ENCODE data around the gene IL1RAPL2.
"Not testable (repeated sequence)": the region's sequence is repeated elsewhere in the genome, so short reads cannot be mapped to it uniquely, and the experiment has no call there.

IL1RAPL2 gene

DNA sequence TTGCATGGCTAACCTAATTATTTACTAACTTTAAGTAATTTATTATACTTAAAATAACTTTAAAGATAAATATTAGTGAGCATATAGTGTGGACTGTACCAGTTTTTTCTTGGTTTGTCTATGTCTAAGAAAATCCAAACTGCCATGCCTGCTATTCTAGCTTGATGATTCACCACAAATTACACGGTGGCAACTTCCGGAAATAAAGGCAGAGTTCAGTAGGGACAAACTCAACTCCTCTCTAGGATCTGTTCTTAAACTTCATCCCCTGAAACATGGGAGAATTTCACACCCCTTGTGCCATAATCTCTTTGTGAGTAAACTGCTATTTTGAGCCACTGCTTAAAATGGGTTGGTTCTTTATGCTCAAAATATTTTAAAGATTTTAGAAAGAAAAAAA is 1042.7 kb downstream of the IL1RAPL2 start:
- no peak for DNase-seq (ENCODE audit: low read depth, low spot score)

DNA sequence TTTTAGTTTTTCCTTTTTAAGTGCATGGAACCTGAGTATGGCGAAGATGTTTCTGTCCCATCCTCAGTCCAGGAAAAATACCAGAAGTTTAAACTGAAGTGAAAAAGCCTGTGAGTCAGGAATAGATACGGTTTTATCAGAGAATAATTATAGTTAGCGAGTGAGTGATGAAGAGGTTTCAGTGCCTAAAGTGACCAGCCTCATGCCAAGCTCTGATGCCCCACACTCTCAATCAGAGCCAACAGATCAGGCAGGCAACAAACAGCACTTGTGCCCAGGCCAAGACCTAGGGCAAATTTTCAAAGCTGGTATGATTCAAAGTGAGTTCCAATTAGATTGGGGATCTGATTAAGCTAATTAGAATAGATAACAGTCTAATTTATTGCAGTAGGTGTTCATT is 1043.5 kb downstream of the IL1RAPL2 start:
- no peak for DNase-seq (ENCODE audit: low read depth, low spot score)

DNA sequence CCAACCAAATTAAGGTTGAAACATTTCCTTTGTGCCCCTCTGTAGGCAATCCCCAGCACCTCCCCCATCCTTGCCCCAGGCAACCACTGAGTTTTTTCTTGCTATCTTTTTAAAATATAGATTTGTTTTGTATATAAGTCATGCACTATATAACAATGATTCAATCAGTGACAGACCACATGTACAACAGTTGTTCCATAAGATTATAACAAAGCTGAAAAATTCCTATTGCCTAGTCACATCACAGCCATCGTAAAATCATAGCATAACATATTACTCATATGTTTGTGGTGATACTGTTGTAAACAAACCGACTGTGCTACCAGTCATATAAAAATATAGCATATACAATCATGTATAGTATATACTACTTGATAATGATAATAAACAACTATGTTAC is 1044.4 kb downstream of the IL1RAPL2 start:
- DNase-seq (ENCODE audit: low read depth, low spot score) = no peak

DNA sequence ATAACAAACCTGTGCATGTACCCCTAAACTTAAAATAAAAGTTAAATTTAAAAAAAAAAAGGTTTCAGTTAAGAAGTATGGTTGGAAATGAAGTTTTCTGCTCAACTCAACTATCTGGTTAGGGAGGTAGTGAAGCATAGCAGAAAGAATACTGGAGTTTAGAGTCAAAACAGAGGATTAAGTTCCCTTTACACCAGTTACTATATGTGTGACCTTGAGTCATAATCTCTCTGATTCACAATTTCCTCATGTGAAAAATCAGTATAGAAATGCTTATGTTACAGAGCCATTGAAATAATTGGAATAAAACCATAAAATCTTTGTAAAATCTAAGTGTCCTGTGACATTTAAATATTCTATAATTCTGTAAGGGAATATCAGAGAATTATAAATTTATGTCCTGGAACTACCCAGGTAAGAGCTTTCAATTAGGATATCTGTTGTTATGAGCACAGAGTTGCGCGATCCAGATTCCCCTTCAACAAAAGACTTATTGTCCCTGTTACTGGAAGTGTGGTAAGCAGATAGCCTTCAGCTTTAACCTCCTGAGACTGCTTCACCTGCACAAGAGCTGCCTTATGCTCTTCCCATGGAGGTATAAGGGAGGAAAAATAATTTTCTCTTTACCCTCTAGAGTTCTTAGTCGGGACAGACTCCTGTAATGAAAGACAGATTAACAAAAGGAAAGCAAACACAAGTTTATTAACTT is 1052.5 kb downstream of the IL1RAPL2 start:
- DNase-seq (ENCODE audit: low read depth, low spot score) = no peak

DNA sequence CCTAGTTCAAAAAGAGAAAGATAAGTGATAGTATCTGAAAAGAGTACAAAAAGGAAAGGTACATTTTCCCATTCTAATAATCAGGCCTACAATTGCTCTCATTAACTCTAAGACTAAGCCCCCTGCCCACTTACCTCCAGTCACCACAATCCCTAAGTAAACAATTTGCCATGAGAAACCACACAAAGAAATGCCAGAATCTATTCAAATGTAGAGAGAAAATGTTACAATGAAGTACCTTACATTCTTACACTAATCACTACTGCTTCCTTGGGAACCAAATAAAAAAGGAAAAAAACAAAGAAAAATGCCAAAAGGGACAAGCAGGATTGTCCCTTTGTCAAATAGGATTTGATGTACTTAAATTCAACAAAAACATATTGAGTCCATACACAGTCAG is 1068.2 kb downstream of the IL1RAPL2 start:
- DNase-seq (ENCODE audit: low read depth, low spot score) = no peak

DNA sequence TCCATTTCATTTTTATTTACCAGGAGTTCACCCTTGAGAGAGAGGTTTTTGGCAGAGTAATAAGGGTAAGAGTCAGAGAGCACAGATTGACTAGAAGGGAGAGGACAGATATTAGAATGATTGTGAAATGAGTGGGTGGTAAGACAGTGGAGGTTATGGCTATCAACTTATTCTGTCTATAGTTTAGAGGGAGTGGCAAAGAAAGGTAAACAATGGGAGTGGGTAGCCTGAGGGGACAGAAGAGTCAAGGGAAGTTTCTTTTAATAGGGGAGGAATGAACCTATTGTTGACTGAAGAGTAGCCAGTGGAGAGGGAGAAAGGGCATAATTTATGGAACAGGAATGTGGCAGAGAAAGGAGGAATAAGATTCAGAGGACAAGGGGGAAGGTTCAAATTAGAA is 1069.8 kb downstream of the IL1RAPL2 start:
- no peak for DNase-seq (ENCODE audit: low read depth, low spot score)

DNA sequence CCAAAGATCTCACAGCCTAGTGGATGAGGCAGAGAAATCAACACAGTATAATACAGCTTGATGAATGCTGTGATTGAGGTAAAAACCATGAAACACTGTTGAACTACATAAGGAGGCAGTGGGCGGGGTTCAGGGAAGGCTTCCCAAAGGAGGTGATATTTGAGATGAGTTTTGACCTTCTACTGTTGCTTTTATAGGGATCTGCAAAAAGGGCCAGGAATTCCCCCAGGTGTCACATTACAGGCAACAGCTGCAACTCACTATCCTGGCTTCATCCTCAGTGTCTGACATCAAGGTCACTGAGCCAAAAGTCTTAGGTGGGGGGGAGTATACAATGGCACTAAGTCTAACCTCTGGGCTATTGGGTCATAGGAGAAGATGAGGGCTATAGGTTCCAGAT is 1070.7 kb downstream of the IL1RAPL2 start:
- no peak for DNase-seq (ENCODE audit: low read depth, low spot score)

DNA sequence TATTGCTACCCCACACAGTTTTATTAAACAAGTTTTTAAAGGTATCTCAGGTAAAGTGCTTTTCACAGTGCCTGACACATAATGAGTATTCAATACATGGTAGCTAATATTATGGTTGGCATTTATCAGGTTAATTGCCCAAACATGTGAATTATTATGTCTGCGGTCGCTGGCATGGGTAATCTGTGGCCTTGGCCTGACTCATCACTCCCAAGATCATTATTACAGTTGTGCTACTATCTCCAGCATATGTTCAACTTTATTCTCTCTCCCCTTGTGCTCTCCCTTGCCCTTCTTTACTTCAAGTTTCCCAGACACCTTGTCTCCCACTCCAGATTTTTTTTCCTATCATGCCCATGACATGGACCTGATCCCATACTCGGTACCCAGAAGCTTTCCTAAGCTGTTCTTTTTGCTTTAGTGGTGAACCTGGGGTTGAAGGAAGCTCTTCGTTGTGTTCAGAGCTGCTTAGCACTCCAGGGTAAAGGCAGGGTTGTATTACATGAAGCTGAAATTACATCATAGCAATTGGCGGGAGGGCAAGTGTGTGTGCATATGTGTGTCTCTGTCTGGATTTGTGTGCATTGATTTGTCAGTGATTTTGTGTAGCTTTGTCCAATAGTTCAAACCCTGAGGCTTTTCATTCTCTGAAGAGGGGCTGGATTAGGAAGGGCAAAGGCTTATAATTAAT is 1079.8 kb downstream of the IL1RAPL2 start:
- no peak for DNase-seq (ENCODE audit: low read depth, low spot score)

DNA sequence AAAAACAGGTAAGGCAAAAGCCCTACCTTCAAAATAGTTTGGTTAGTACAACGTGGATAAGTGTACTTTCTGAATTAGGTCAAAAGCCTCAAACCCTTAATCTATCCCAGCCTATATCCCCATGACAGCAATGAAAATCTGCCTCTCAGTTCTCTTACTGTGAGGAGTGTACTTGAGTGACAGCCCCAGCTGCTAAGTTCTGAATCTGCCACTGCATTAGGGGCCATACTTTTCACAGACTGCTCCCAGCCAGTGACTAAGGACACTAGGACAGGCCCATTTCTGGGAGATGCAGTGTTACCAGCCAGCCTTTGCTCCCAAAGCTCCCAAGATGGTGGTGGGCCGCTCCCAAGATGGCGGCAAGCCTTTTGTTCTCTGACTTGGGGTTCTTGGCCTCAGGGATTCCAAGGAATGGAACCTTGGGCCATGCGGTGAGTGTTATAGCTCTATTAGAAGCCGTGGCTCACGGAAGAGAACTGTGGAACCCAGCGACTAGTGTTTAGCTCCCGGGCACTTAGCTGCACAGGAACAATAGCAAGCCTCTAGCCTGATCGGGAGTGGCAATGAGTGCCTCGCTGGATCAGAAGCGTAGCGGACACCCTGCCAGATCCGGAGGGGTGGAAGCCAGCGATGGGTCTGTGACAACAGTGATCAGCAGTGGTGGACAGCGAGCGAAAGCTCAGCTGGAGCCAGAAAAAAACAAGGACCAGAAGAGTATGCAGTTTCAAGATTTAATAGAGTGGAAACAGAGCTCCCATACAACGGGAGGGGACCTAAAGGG is 1080.8 kb downstream of the IL1RAPL2 start:
- DNase-seq (ENCODE audit: low read depth, low spot score) = no peak

DNA sequence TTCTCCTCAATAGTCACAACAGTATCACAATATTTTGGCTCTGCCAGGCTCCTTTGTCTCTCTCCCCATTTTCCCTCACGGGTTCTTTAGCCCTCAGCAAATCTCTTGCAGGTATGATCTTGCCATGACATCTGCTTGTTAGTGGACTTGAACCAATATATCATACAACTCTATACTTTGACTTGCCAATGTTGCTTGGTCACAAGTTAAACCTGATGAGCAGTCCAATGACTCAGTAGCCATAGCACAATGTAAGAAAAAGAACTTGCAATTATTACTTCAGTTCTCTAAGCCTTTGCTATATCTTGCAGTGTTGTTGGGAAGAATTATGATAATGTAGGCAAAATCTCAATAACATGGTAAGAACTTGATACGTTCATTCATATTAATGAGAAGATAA is 1081.8 kb downstream of the IL1RAPL2 start:
- DNase-seq (ENCODE audit: low read depth, low spot score) = no peak

DNA sequence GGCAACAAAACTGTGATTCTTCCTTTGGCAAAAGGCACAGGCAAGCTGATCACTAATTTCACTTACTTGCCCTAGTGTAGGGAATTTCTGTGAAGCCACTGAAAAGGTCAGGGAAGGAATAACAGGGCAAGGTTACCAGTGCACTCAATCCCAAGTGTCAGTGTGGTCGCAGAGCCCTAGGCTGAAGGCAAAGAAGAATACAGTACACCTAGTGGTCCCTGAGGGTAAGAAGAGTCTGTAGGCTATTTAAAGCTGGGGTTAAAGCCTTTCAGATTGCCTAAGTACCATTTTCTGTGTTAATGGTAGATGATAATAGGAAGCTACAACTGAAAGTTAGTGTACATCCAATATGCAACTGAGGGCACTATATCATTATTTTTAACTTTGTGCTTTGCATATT is 1082.7 kb downstream of the IL1RAPL2 start:
- DNase-seq (ENCODE audit: low read depth, low spot score) = no peak

DNA sequence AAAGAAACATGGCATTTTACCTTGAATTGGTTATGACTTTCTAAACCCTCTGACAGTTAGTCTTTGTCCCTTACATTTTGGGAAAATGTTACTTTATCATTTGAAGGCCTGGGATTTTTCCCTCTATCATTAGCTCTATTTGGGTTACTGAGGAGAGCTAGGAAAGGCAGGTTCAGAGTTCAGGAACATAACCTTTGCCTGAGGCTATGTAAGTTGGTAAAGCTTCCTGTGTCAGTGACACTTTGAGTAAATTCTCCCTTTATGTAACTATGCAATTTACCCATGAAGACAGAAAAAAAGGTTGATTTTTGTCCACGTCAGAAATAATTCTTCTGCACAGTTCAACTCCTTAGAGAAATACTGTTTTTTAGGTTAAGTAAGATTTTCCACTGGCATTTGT is 1084.6 kb downstream of the IL1RAPL2 start:
- no peak for DNase-seq (ENCODE audit: low read depth, low spot score)

DNA sequence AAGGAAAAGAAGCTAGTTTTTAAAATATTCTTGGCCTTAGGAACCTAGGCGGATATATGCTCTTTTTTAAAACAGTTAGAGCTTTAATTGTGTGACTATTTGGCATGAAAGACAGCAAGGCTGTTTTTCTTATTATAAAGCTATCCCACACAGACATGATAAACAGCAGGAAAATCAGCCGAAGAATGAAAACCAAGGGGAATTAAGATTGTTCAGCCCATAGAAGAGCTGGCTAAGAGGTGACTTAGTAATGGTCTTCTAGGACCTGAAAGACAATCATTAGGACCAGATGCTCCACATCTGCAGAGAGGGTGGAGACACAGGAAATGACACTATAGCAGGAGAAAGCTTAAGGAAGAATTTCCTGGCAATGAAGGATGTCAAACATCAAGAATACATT is 1085.0 kb downstream of the IL1RAPL2 start:
- DNase-seq (ENCODE audit: low read depth, low spot score) = no peak

DNA sequence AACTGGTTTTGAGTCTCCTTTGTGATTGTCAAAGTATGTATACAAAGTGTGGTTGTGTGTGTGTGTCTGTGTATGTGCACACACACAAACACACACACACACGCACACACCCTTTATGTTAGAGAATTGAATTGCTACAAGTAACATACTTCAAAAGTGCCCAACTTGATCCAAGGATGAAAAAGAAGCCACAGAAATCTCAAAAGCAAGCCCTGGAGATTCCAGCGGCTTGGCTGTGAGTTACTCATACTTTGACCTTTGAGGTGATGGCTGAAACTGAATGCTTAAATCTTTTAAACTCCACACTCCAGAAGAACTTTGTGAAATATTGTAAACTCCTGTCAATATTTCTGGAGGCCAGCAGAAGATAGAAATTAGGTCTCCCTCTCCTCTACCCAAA is 1087.9 kb downstream of the IL1RAPL2 start:
- no peak for DNase-seq (ENCODE audit: low read depth, low spot score)

DNA sequence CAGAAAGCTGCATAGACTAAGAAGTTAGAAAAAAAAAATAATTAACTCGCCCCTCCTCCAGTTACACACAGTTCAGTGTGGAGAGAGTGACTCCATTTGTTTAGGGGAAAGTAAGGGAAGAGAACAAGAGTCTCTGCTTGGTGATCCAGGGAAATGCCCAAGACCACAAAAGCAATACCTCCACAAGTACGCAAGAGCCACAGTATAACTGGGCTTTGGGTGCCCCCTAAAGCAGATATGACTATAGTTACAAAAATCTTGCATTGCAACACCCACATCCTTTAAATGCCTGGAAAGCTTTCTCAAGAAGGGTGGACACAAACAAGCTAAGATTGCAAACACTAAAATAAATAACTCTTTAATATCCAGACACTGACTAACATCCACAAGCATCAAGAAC is 1092.1 kb downstream of the IL1RAPL2 start:
- DNase-seq (ENCODE audit: low read depth, low spot score) = no peak

DNA sequence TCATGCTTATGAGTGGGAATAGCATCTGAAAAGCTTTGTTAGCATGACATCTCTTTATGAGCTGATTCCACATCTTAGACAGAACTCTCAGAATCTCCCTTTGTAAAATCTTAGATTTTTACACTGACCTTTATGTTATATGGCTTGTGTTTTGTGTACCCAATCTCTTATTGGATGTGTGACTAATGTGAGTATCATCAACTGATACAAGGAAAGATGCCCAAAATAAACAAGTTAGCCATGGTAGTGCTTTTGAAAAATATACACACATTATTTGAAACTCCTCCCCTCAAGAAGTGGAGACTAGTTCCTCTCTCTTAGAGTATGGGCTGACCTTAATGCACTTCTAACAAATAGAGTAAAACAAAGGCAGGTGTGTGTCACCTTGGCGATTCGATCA is 1096.2 kb downstream of the IL1RAPL2 start:
- DNase-seq (ENCODE audit: low read depth, low spot score) = no peak

DNA sequence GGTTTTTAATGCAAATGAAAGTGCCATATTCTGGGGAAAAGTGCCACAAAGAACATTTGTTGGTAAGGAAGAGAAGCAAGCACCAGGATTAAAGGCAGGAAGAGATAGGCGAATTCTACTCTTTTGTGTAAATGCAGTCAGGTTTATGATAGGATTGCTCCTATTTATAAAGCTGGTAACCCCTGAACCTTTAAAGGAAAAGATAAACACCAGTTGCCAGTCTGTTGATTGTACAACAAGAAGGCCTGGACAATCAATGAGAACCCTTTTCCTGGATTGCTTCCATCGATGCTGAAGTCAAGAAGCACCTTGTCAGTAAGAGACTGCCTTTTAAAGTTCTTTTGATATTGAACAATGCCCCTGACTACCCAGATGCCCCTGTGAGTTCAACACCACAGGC is 1098.2 kb downstream of the IL1RAPL2 start:
- DNase-seq (ENCODE audit: low read depth, low spot score) = no peak

DNA sequence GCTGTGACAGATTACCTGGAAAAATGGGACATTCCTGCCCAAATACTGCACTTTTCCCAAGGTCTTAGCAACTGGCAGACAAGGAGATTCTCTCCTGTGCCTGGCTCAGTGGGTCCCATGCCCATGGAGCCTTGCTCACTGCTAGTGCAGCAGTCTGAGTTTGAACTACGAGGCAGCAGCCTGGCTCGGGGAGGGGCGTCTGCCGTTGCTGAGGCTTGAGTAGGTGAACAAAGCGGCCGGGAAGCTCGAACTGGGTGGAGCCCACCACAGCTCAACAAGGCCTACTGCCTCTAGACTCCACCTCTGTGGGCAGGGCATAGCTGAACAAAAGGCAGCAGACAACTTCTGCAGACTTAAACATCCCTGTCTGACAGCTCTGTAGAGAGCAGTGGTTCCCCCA is 1118.3 kb downstream of the IL1RAPL2 start:
- not testable (repeated sequence) for DNase-seq (ENCODE audit: low read depth, low spot score)

DNA sequence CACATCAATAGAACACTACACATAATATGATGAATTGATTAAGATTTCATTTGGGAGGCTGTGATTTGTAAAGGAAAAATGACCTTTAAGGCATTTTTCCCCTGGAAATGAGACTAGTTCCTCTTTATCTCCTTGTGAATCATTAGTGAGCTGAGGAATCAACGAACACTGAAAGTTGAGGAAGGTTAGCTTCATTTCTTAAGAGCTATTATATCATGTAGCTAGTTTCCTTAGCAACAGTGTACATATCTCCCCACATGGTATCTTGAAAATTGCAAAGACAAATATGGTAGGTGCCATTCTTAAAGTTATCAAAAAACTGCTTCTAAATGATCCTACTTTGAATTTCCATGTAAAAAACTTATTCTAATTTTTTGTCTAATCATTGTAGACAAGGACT is 1128.8 kb downstream of the IL1RAPL2 start:
- no peak for DNase-seq (ENCODE audit: low read depth, low spot score)

DNA sequence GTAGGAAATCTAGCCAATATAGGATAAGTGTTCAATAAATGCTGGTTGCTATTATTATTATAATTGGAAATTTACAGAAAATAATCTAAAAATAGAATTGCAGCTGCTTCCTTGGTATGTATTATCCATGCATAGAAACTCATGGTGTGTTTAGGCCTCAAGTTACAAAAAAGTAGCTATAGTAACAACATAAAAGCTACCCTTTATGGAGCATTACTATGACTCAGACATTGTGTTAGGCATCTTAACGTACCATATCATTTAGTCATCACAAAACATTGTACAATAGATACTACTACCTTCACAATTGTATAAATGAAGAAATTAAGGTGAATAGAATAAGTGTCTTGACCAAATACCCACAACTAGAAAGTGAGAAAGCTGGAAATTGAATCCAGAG is 1129.5 kb downstream of the IL1RAPL2 start:
- no peak for DNase-seq (ENCODE audit: low read depth, low spot score)

DNA sequence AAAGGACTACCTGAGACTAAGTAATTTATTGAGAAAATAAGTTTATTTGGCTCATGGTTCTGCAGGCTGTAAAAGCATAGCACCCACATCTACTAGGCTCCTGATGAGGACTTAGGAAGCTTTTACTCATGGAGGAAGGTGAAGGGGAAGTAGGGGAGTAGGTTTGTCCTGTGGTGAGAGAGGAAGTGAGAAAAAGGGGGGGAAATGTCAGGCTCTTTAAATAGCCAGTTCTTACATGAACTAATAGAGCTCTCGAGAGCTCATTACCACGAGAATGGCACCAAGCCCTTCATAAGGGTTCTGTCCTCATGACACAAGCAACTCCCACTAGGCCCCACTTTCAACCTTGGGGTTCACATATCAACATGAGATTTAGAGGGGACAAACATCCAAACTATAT is 1130.9 kb downstream of the IL1RAPL2 start:
- DNase-seq (ENCODE audit: low read depth, low spot score) = no peak

DNA sequence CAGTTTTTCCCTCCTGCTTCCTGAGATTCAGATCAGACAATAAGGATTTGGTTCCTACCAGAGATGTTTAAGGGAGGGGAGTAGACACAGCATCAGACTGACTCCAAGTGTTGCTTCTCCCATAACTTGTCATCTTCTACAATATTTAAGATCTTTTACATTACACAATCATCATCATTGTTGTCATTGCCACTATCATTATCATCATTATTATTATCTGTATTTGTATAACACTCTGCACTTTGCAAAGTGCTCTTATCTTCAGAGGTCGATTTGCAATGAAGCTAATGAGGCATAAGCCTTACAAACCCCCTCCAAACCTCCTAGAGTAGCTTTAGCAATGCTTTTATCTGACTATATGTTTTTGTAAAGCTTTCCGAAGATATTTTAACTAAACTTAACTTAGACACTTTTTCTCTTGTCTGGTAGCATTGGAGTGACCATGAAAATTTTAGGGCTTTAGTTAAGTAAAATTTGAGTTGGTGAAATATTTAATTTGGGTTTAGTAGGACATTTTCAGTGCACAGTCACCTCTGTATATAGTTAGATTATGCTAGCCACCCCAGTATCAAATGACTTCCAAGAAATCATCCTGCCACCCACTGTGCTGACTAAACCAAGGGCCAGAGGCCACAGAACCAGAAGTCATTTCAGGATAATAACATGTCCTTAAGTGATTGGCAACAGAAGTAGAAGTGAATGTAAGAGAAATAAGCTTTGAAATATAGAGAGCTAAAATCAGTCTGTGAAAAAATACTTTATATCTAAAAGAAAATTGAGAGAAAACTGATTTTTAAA is 1132.2 kb downstream of the IL1RAPL2 start:
- no peak for DNase-seq (ENCODE audit: low read depth, low spot score)

Data from brain pericyte (primary cell).